ENCODE measurements around the gene PNISR. TPM values are rescaled to one million over a fixed set of nuclear protein-coding genes. Genes with fewer than 3 reads are reported as not detected.

The PNISR gene
- total and polyA plus RNA-seq, 2 experiments from 2014 or later: 80.8 to 88.7 TPM

GRCh38 chr6:99434702-99435530 lies 9.8 kb upstream of the PNISR start:
- no peak for TF ChIP-seq EZH2 (IDR thresholded peaks at IDR 0.05; ENCODE audit: borderline replicate concordance)
- TF ChIP-seq CTCF (IDR thresholded peaks at IDR 0.05; ENCODE audit: poor library complexity): peak; percentile 62
- 40% methylated on average over 3 of the region's 3 CpGs for WGBS (ENCODE audit: low lambda C conversion rate, missing lambda C conversion rate)
- H3K4me2 ChIP-seq: no peak overlapping the region
- H3K79me2 ChIP-seq: no peaks in the 10 kb centered on the region
- peak; percentile 16 for DNase-seq (ENCODE audit: low spot score)
- H4K20me1 ChIP-seq (ENCODE audit: insufficient read depth, poor library complexity, severe bottlenecking): no peaks in the 10 kb centered on the region
- H3K9me3 ChIP-seq (ENCODE audit: low read depth): no peaks in the 10 kb centered on the region
- no peaks in the 10 kb centered on the region for H3K36me3 ChIP-seq (replicated peaks; ENCODE audit: insufficient read depth, low read depth)
- no peak overlapping the region for H3K27ac ChIP-seq
- H3K4me1 ChIP-seq (ENCODE audit: insufficient read depth): no peaks in the 10 kb centered on the region
- no peaks in the 10 kb centered on the region for H3K9me2 ChIP-seq (replicated peaks; ENCODE audit: insufficient read depth)
- no peak overlapping the region for H2AFZ ChIP-seq
- H3K4me3 ChIP-seq: no peak overlapping the region
- no peaks in the 10 kb centered on the region for H3K27me3 ChIP-seq

GRCh38 chr6:99432877-99433276 lies 7.8 kb upstream of the PNISR start:
- Histone ChIP-seq H3K79me2 (peaks cover 6% of the 10 kb centered on the region), H3K9me3 (ENCODE audit: low read depth) (no peaks in the 10 kb centered on the region), H3K27ac (no peak overlapping the region), H3K27me3 (no peaks in the 10 kb centered on the region), H3K9me2 (replicated peaks; ENCODE audit: insufficient read depth) (no peaks in the 10 kb centered on the region), H3K4me3 (no peak overlapping the region), H2AFZ (no peak overlapping the region), H3K4me1 (ENCODE audit: insufficient read depth) (no peaks in the 10 kb centered on the region), H3K36me3 (replicated peaks; ENCODE audit: insufficient read depth, low read depth) (no peaks in the 10 kb centered on the region), H4K20me1 (ENCODE audit: insufficient read depth, poor library complexity, severe bottlenecking) (no peaks in the 10 kb centered on the region), H3K4me2 (no peak overlapping the region)
- no peak for TF ChIP-seq EZH2 (IDR thresholded peaks at IDR 0.05; ENCODE audit: borderline replicate concordance)
- TF ChIP-seq CTCF (IDR thresholded peaks at IDR 0.05; ENCODE audit: poor library complexity): no peak
- no peak for TF ChIP-seq EZH2phosphoT487 (IDR thresholded peaks at IDR 0.05; ENCODE audit: low read depth, severe bottlenecking, unreplicated experiment)
- WGBS (ENCODE audit: low lambda C conversion rate, missing lambda C conversion rate): 88% methylated on average over 2 of the region's 2 CpGs
- no peak for DNase-seq (ENCODE audit: low spot score)

DNA sequence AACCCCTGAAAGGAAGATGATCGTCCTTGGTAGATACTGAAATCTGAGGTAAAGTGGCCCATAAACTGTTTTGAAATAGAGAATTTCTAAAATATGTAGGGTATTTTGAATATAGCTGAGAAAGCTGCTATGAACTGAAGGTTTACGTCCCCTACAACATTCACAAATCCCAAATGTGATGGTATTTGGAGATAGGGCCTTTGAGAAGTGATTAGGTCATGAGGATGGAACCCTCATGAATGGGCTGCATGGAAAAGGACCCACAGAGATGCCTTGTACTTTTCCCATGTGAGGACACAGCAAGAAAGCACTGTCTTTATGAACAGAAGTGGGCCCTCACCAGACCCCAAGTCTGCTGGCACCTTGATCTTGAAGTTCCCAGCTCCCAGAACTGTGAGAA lies 6.8 kb upstream of the PNISR start:
- no peak for TF ChIP-seq EZH2 (IDR thresholded peaks at IDR 0.05; ENCODE audit: borderline replicate concordance)
- TF ChIP-seq CTCF (IDR thresholded peaks at IDR 0.05; ENCODE audit: poor library complexity): no peak
- TF ChIP-seq EZH2phosphoT487 (IDR thresholded peaks at IDR 0.05; ENCODE audit: low read depth, severe bottlenecking, unreplicated experiment): no peak

More for the DNA sequence above, 6.8 kb upstream of the PNISR start:
- H3K27me3 ChIP-seq: no peaks in the 10 kb centered on the region
- no peak overlapping the region for H2AFZ ChIP-seq
- H3K27ac ChIP-seq: no peak overlapping the region
- H3K4me1 ChIP-seq (ENCODE audit: insufficient read depth): peaks cover 7% of the 10 kb centered on the region
- no peaks in the 10 kb centered on the region for H3K9me3 ChIP-seq (ENCODE audit: low read depth)
- no peak overlapping the region for H3K4me3 ChIP-seq
- no peak for DNase-seq (ENCODE audit: low spot score)
- H3K4me2 ChIP-seq: no peak overlapping the region
- no peaks in the 10 kb centered on the region for H3K9me2 ChIP-seq (replicated peaks; ENCODE audit: insufficient read depth)
- H3K36me3 ChIP-seq (replicated peaks; ENCODE audit: insufficient read depth, low read depth): no peaks in the 10 kb centered on the region
- peaks cover 16% of the 10 kb centered on the region for H3K79me2 ChIP-seq
- H4K20me1 ChIP-seq (ENCODE audit: insufficient read depth, poor library complexity, severe bottlenecking): no peaks in the 10 kb centered on the region
- 89% methylated on average over 2 of the region's 2 CpGs for WGBS (ENCODE audit: low lambda C conversion rate, missing lambda C conversion rate)

Measured in hepatocyte (in vitro differentiated cells).